GM12878 (cell line): ENCODE results near the gene GALNT17. TPM values are rescaled to one million over a fixed set of nuclear protein-coding genes. Genes with fewer than 3 reads are reported as not detected.

Experiments
- ATAC-seq: fragments of 200-7000 bp; cut with Tn5 transposase; 3 replicates; pipeline ENCODE4 v1.9.1; 2020; ENCODE audit warnings: mild to moderate bottlenecking, moderate library complexity
- BruUV-seq: library from RNA; stranded (reverse); fragments of 400-500 nt; replicated peaks from 2 replicates; lab custom pipeline; 2021; lab: Mats Ljungman, UMichigan
- CTCF ChIA-PET: fragments of 300-600 bp; sonication (Branson Sonifier 250); formaldehyde crosslinking; extraction: SDS; loops from one replicate; lab custom pipeline; 2021; ENCODE audit warnings: inconsistent platforms; lab: Yijun Ruan, JAX
- POLR2A ChIA-PET: fragments of 350-600 bp; formaldehyde crosslinking; extraction: SDS; loops from one replicate; lab custom pipeline; 2021; ENCODE audit warnings: inconsistent platforms; lab: Charles Lee
- RAD21 ChIA-PET: fragments of 300-600 bp; sonication (Branson Sonifier 250); formaldehyde crosslinking; loops from one replicate; lab custom pipeline; 2023; ENCODE audit warnings: antibody characterized with exemption; ENCODE audit not compliant: unreplicated experiment; lab: Charles Lee
- SMC1A ChIA-PET: fragments of 300-600 bp; sonication (Branson Sonifier 250); formaldehyde crosslinking; loops from one replicate; lab custom pipeline; 2023; ENCODE audit not compliant: unreplicated experiment, uncharacterized antibody; lab: Charles Lee
- DNase-seq: peaks from one replicate; pipeline ENCODE4 v3.0.0-alpha.2; 2011; ENCODE audit warnings: low read depth, low spot score
- FAIRE-seq: peaks from 3 replicates; lab custom pipeline; 2011; peaks lifted over from hg19 to GRCh38; lab: Jason Lieb, UNC
- H2AFZ ChIP-seq: 2 replicates; pipeline ENCODE4 v1.6.0; 2011; ENCODE audit warnings: low read depth, low read length, control low read depth; ENCODE audit not compliant: control insufficient read depth
- H3K27ac ChIP-seq: 2 replicates; pipeline ENCODE4 v1.5.1; 2011; ENCODE audit warnings: control low read depth; ENCODE audit not compliant: control insufficient read depth, insufficient read depth
- H3K27me3 ChIP-seq, 2 experiments: replicated peaks in 1 of 2; 2 replicates each; pipeline versions ENCODE4 v1.6.0 to v1.6.1; 2011; ENCODE audit warnings: low read length in 1 of 2; ENCODE audit not compliant: control insufficient read depth in 2 of 2, insufficient read depth in 2 of 2
- H3K36me3 ChIP-seq, 2 experiments: 2 replicates each; pipeline ENCODE4 v1.5.1; 2011; ENCODE audit warnings: low read length in 1 of 2; ENCODE audit not compliant: control insufficient read depth in 2 of 2, insufficient read depth in 2 of 2
- H3K4me1 ChIP-seq: 2 replicates; pipeline ENCODE4 v1.6.1; 2011; ENCODE audit warnings: mild to moderate bottlenecking, low read length, moderate library complexity, mixed read lengths; ENCODE audit not compliant: control insufficient read depth, insufficient read depth
- H3K4me2 ChIP-seq: 2 replicates; pipeline ENCODE4 v1.6.0; 2011; ENCODE audit warnings: control low read depth; ENCODE audit not compliant: control insufficient read depth, insufficient read depth
- H3K4me3 ChIP-seq: fragments of 200-600 bp; sonication (generic); 2 replicates; pipeline ENCODE4 v1.5.1; 2016
- H3K79me2 ChIP-seq: 2 replicates; pipeline ENCODE4 v1.6.0; 2011; ENCODE audit warnings: low read length; ENCODE audit not compliant: control insufficient read depth, insufficient read depth
- H3K9ac ChIP-seq: 2 replicates; pipeline ENCODE4 v1.8.0; 2011; ENCODE audit warnings: low read length, control low read depth, mixed read lengths; ENCODE audit not compliant: control insufficient read depth, insufficient read depth
- H3K9me3 ChIP-seq: replicated peaks from 3 replicates; pipeline ENCODE4 v1.5.1; 2011; ENCODE audit warnings: mild to moderate bottlenecking, low read length; ENCODE audit not compliant: control insufficient read depth, insufficient read depth
- H4K20me1 ChIP-seq: 2 replicates; pipeline ENCODE4 v1.6.0; 2011; ENCODE audit not compliant: control insufficient read depth, insufficient read depth
- ATF7 ChIP-seq: fragments of 450-650 bp; IDR thresholded peaks from 2 replicates; pipeline ENCODE4 v1.6.1; 2016; ENCODE audit warnings: low read depth, mild to moderate bottlenecking
- CBX3 ChIP-seq: fragments of 200-600 bp; sonication (generic); IDR thresholded peaks from 2 replicates; pipeline ENCODE4 v1.6.1; 2016; ENCODE audit warnings: low read depth, borderline replicate concordance
- EGR1 ChIP-seq, 2 experiments: IDR thresholded peaks; 1 replicate in 1 of 2; 2 replicates in 1 of 2; pipeline ENCODE4 v1.6.1; 2011 to 2012; ENCODE audit warnings: low read depth in 2 of 2, low read length in 2 of 2, borderline replicate concordance in 1 of 2, mild to moderate bottlenecking in 1 of 2, moderate library complexity in 1 of 2
- EZH2 ChIP-seq: IDR thresholded peaks from 2 replicates; pipeline ENCODE4 v1.6.1; 2012; ENCODE audit warnings: low read depth, mild to moderate bottlenecking, control low read depth, inconsistent platforms, low read length, borderline replicate concordance; ENCODE audit not compliant: control insufficient read depth
- FOS ChIP-seq: IDR thresholded peaks from 3 replicates; pipeline ENCODE4 v1.6.1; 2011; ENCODE audit warnings: borderline replicate concordance; ENCODE audit not compliant: insufficient read length; ENCODE audit errors: extremely low read depth
- IKZF2 ChIP-seq, 2 experiments: fragments of 450-650 bp; IDR thresholded peaks; 2 replicates each; pipeline ENCODE4 v1.6.1; 2017; ENCODE audit warnings: mild to moderate bottlenecking in 2 of 2, moderate library complexity in 2 of 2
- KAT2A ChIP-seq: conservative IDR thresholded peaks from 2 replicates; pipeline ENCODE4 v1.6.1; 2011; ENCODE audit warnings: low read depth, low read length; ENCODE audit not compliant: control insufficient read depth
- KDM1A ChIP-seq: fragments of 200-600 bp; sonication (generic); IDR thresholded peaks from 2 replicates; pipeline ENCODE4 v1.6.1; 2016; ENCODE audit warnings: borderline replicate concordance
- KLF5 ChIP-seq: fragments of 450-650 bp; IDR thresholded peaks from 2 replicates; pipeline ENCODE4 v1.6.1; 2014; ENCODE audit warnings: mild to moderate bottlenecking; ENCODE audit not compliant: partially characterized antibody
- MYB ChIP-seq: fragments of 150-350 bp; IDR thresholded peaks from 2 replicates; pipeline ENCODE4 v1.6.1; 2014; ENCODE audit warnings: mild to moderate bottlenecking, low read depth, low read length, borderline replicate concordance
- MYC ChIP-seq: IDR thresholded peaks from 2 replicates; pipeline ENCODE4 v1.6.1; 2011; ENCODE audit warnings: mild to moderate bottlenecking, low read length, moderate library complexity, inconsistent platforms; ENCODE audit not compliant: insufficient read depth, insufficient replicate concordance, insufficient read length, severe bottlenecking
- NFYB ChIP-seq: IDR thresholded peaks from 2 replicates; pipeline ENCODE4 v1.6.1; 2011; ENCODE audit warnings: low read depth, mild to moderate bottlenecking, low read length, improper control_type of control experiment, moderate library complexity; ENCODE audit not compliant: insufficient read depth
- NKRF ChIP-seq: fragments of 450-650 bp; conservative IDR thresholded peaks from 2 replicates; pipeline ENCODE4 v1.6.1; 2017; ENCODE audit warnings: mild to moderate bottlenecking, moderate library complexity
- PBX3 ChIP-seq: IDR thresholded peaks from 2 replicates; pipeline ENCODE4 v1.6.1; 2011; ENCODE audit warnings: mild to moderate bottlenecking, low read depth, low read length, moderate library complexity; ENCODE audit not compliant: insufficient replicate concordance
- RB1 ChIP-seq: fragments of 450-650 bp; formaldehyde crosslinking; IDR thresholded peaks from 2 replicates; pipeline ENCODE4 v1.6.1; 2017; ENCODE audit warnings: mild to moderate bottlenecking, borderline replicate concordance
- SIN3A ChIP-seq: IDR thresholded peaks from 2 replicates; pipeline ENCODE4 v1.6.1; 2012; ENCODE audit warnings: low read depth, low read length, improper control_type of control experiment
- TARDBP ChIP-seq: IDR thresholded peaks from 2 replicates; pipeline ENCODE4 v1.6.1; 2016; ENCODE audit warnings: borderline replicate concordance
- ZBTB11 ChIP-seq: fragments of 450-650 bp; formaldehyde crosslinking; IDR thresholded peaks from 2 replicates; pipeline ENCODE4 v1.5.0; 2022; ENCODE audit warnings: mild to moderate bottlenecking, missing genetic modification characterization
- ZNF217 ChIP-seq: fragments of 450-650 bp; IDR thresholded peaks from 2 replicates; pipeline ENCODE4 v1.6.1; 2017; ENCODE audit warnings: antibody characterized with exemption, mild to moderate bottlenecking
- WGBS: methylation state at CpG from one replicate; pipeline ENCODE4 v1.1.6; 2016; ENCODE audit warnings: low lambda C conversion rate; ENCODE audit not compliant: insufficient replicate concordance, insufficient coverage; ENCODE audit errors: missing lambda C conversion rate; 5-methylcytosine and 5-hydroxymethylcytosine counted together
- in situ Hi-C: fragments of 300-500 bp; cut with MboI; formaldehyde crosslinking; loops from 9 replicates; pipeline ENCODE4 v1.14.3; 2018; ENCODE audit warnings: mixed read lengths
- intact Hi-C: fragments of 100-400 bp; cut with micrococcal nuclease; formaldehyde crosslinking; loops from one replicate; pipeline ENCODE4 v1.14.2; 2022; ENCODE audit not compliant: unreplicated experiment
- polyA plus RNA-seq, 11 experiments: library from polyadenylated mRNA; depleted of rRNA in 4 of 11; unstranded in 6 of 11; stranded (reverse) in 5 of 11; fragments of >200 nt; fragmentation: Nextera tagmentation in 4 of 11; fragmentation: Illumina TruSeq in 1 of 11; extraction: Ambion mirVana in 4 of 11; extraction: Trizol in 1 of 11; gene quantifications; 1 replicate in 1 of 11; 2 replicates in 10 of 11; pipeline versions ENCODE4 v1.2.1 to v1.2.3, GENCODE V29; 2011 to 2016; ENCODE audit warnings: inconsistent platforms in 2 of 11, missing spikeins in 2 of 11, low read depth in 1 of 11
- total RNA-seq, 4 experiments: library from RNA; depleted of rRNA in 3 of 4; stranded (reverse); fragments of >200 nt in 3 of 4; fragmentation: Illumina TruSeq in 1 of 4; extraction: Trizol in 1 of 4; gene quantifications; 2 replicates each; pipeline versions ENCODE4 v1.2.1 to v1.2.3, GENCODE V29; 2013 to 2021

Gene GALNT17
- total and polyA plus RNA-seq, 10 of the 15 experiments (the other 5 are each of a cell fraction or from before 2014, with no cell fraction given), result 0.12 to 0.15 TPM; not detected in 8

- DNase-seq (no peak), FAIRE-seq (no peak)
- no peak overlapping the region for H3K27ac ChIP-seq
- no peaks in the 10 kb centered on the region for H3K79me2 ChIP-seq
- POLR2A ChIA-PET, result no interaction called here
- no TSS peak for BruUV-seq
- H3K4me1 ChIP-seq, result no peaks in the 10 kb centered on the region
- RAD21 ChIA-PET, result no interaction called here
- WGBS, result 0% methylated on average over 1 of the region's 1 CpG
- TF ChIP-seq KDM1A (no peak), ATF7 (no peak), SIN3A (no peak), NFYB (no peak), ZBTB11 (CRISPR knock-in tag) (no peak), FOS (no peak), PBX3 (no peak), NKRF (no peak), MYC (no peak), KAT2A (no peak), IKZF2 (IDR thresholded peaks at IDR 0.05) (no peak), TARDBP (no peak), ZNF217 (no peak), RB1 (no peak), MYB (no peak), CBX3 (no peak), KLF5 (no peak), EZH2 (no peak), EGR1 (IDR thresholded peaks at IDR 0.05; ENCODE audit: borderline replicate concordance in 1 of 2, low read depth in 2 of 2, low read length in 2 of 2) (no peak)
- TF ChIP-seq, all 136 proteins: peak for 0
- CTCF ChIA-PET, result no interaction called here
- in situ Hi-C loops, result no loop called here
- intact Hi-C loops, result no loop called here
- ATAC-seq, result no peak
- H3K9me3 ChIP-seq, result no peaks in the 10 kb centered on the region
- H3K36me3 ChIP-seq, result no peaks in the 10 kb centered on the region
- no peak overlapping the region for H3K4me3 ChIP-seq
- H4K20me1 ChIP-seq, result no peaks in the 10 kb centered on the region
- SMC1A ChIA-PET, result no interaction called here
- H3K27me3 ChIP-seq, result no peaks in the 10 kb centered on the region
- no peak overlapping the region for H3K4me2 ChIP-seq
- no peak overlapping the region for H2AFZ ChIP-seq
- no peak overlapping the region for H3K9ac ChIP-seq
Measured at GRCh38 chr7:71430246-71430645, 298.3 kb downstream of the GALNT17 start.
